ENCODE data around the gene XXYLT1. TPM values are rescaled to one million over a fixed set of nuclear protein-coding genes. Genes with fewer than 3 reads are reported as not detected.

The XXYLT1 gene
- polyA plus RNA-seq, 1 donor (not counting 4 experiments of a cell fraction or from before 2014, with no cell fraction given), result 11.1 TPM

DNA sequence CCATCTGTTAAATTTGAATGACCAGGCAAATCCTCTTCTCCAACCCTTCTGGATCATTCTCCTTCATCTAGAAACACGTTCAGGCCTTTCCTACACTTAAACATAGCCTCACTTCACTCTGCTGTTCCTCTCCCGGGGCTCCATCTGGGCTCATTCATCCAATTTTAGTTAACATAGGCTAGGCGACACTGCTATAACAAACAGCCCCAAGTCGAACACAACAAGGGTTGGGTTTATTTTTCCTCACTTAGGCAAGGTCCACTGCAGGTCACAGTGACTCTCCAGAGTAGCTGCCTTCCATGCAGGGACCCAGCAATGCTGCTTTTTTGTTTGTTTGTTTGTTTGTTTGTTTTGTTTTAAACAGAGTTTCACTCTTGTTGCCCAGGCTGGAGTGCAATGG, 250.8 kb downstream of the XXYLT1 start:
- dilution Hi-C loops (cut with MboI; ENCODE audit: extremely low pct_ligation_motif_present, low sequenced_read_pairs), result no loop called here

DNA sequence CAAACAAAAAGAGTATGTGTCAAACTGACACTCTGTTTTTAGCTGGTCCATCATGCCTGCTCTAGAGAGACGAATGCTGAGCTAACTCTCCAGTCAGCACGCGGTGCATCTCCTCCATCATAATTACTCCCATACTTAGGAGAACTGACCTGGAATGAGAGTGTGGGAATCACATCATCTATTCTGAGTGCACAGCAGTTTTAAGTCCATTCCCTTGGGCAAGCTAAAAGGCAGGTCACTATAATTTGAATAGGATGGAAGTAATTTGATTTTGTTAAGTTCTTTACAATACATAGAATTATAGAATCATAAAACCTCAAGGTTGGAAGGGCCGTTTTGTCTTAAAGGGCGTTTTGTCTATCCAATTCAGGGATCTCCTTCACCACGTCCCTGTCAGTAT, 251.6 kb downstream of the XXYLT1 start:
- dilution Hi-C loops (cut with MboI; ENCODE audit: extremely low pct_ligation_motif_present, low sequenced_read_pairs), result no loop called here
- Histone ChIP-seq H3K27ac (ENCODE audit: control insufficient read depth, insufficient read depth, low read length) (no peak overlapping the region), H3K4me2 (ENCODE audit: control insufficient read depth, extremely low read depth, insufficient read depth, low read depth, low read length) (no peak overlapping the region), H3K9me1 (ENCODE audit: control insufficient read depth, extremely low read depth, insufficient read depth, low read length) (no peaks in the 10 kb centered on the region), H3K27me3 (ENCODE audit: control insufficient read depth, extremely low read depth, insufficient read depth, low read length) (peaks cover 17% of the 10 kb centered on the region), H3K4me3 (ENCODE audit: control insufficient read depth in 2 of 3, extremely low read depth in 1 of 3, insufficient read depth in 2 of 3, low read depth in 1 of 3, low read length in 3 of 3) (no peak overlapping the region), H3K9ac (ENCODE audit: control insufficient read depth, extremely low read depth, insufficient read depth, low read length) (no peak overlapping the region), H3K36me3 (ENCODE audit: control insufficient read depth in 2 of 2, extremely low read depth in 1 of 2, insufficient read depth in 2 of 2, low read length in 2 of 2) (no peaks in the 10 kb centered on the region), H3K9me3 (ENCODE audit: control insufficient read depth, low read depth, low read length) (no peaks in the 10 kb centered on the region), H4K20me1 (ENCODE audit: control insufficient read depth, extremely low read depth, insufficient read depth, low read length) (no peaks in the 10 kb centered on the region), H3K4me1 (ENCODE audit: control insufficient read depth, extremely low read depth, insufficient read depth, low read length) (peaks cover 5% of the 10 kb centered on the region), H2AFZ (ENCODE audit: control insufficient read depth, low read length) (no peak overlapping the region), H3K79me2 (ENCODE audit: control insufficient read depth, insufficient read depth, low read length) (no peaks in the 10 kb centered on the region)
- FAIRE-seq (no peak), DNase-seq (ENCODE audit: low read depth, low spot score) (no peak)
- no peak for TF ChIP-seq EZH2 (IDR thresholded peaks at IDR 0.05; ENCODE audit: low read length)
- TF ChIP-seq, protein P1, sequence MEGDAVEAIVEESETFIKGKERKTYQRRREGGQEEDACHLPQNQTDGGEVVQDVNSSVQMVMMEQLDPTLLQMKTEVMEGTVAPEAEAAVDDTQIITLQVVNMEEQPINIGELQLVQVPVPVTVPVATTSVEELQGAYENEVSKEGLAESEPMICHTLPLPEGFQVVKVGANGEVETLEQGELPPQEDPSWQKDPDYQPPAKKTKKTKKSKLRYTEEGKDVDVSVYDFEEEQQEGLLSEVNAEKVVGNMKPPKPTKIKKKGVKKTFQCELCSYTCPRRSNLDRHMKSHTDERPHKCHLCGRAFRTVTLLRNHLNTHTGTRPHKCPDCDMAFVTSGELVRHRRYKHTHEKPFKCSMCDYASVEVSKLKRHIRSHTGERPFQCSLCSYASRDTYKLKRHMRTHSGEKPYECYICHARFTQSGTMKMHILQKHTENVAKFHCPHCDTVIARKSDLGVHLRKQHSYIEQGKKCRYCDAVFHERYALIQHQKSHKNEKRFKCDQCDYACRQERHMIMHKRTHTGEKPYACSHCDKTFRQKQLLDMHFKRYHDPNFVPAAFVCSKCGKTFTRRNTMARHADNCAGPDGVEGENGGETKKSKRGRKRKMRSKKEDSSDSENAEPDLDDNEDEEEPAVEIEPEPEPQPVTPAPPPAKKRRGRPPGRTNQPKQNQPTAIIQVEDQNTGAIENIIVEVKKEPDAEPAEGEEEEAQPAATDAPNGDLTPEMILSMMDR (optimal IDR thresholded peaks at IDR 0.05 in 1 of 3, IDR thresholded peaks at IDR 0.05 in 1 of 3, conservative IDR thresholded peaks at IDR 0.05 in 1 of 3; ENCODE audit: extremely low read depth in 1 of 3, insufficient read depth in 2 of 3, low read length in 3 of 3), result no peak

More for the DNA sequence above, 250.8 kb downstream of the XXYLT1 start:
- DNase-seq (ENCODE audit: low read depth, low spot score) (no peak), FAIRE-seq (no peak)
- Histone ChIP-seq H3K4me3 (ENCODE audit: control insufficient read depth in 2 of 3, extremely low read depth in 1 of 3, insufficient read depth in 2 of 3, low read depth in 1 of 3, low read length in 3 of 3) (no peak overlapping the region), H2AFZ (ENCODE audit: control insufficient read depth, low read length) (no peak overlapping the region), H3K9me1 (ENCODE audit: control insufficient read depth, extremely low read depth, insufficient read depth, low read length) (no peaks in the 10 kb centered on the region), H3K4me2 (ENCODE audit: control insufficient read depth, extremely low read depth, insufficient read depth, low read depth, low read length) (no peak overlapping the region), H3K79me2 (ENCODE audit: control insufficient read depth, insufficient read depth, low read length) (no peaks in the 10 kb centered on the region), H3K27ac (ENCODE audit: control insufficient read depth, insufficient read depth, low read length) (no peak overlapping the region), H3K9ac (ENCODE audit: control insufficient read depth, extremely low read depth, insufficient read depth, low read length) (no peak overlapping the region), H3K4me1 (ENCODE audit: control insufficient read depth, extremely low read depth, insufficient read depth, low read length) (peaks cover 5% of the 10 kb centered on the region), H4K20me1 (ENCODE audit: control insufficient read depth, extremely low read depth, insufficient read depth, low read length) (no peaks in the 10 kb centered on the region), H3K36me3 (ENCODE audit: control insufficient read depth in 2 of 2, extremely low read depth in 1 of 2, insufficient read depth in 2 of 2, low read length in 2 of 2) (no peaks in the 10 kb centered on the region), H3K9me3 (ENCODE audit: control insufficient read depth, low read depth, low read length) (no peaks in the 10 kb centered on the region), H3K27me3 (ENCODE audit: control insufficient read depth, extremely low read depth, insufficient read depth, low read length) (peaks cover 17% of the 10 kb centered on the region)
- TF ChIP-seq EZH2 (IDR thresholded peaks at IDR 0.05; ENCODE audit: low read length), result no peak
- TF ChIP-seq, protein P1 (optimal IDR thresholded peaks at IDR 0.05 in 1 of 3, IDR thresholded peaks at IDR 0.05 in 1 of 3, conservative IDR thresholded peaks at IDR 0.05 in 1 of 3; ENCODE audit: extremely low read depth in 1 of 3, insufficient read depth in 2 of 3, low read length in 3 of 3), result no peak

Small RNA genes lying within 50 kb of the gene (small RNA-seq; reads per million reads assigned to genes)
- 0 to 0.33 (median 0) reads per million in 3 experiments for gene MIR3137 (ENCODE audit: insufficient read length in 3 of 3, low read depth in 3 of 3, low replicate concordance in 1 of 3)
- 0 reads per million in 3 experiments for gene RN7SL36P (ENCODE audit: insufficient read length in 3 of 3, low read depth in 3 of 3, low replicate concordance in 1 of 3)
- 0 to 0.33 (median 0) reads per million in 3 experiments for gene RNU6-25P (ENCODE audit: insufficient read length in 3 of 3, low read depth in 3 of 3, low replicate concordance in 1 of 3)

Other genes with a start within 250 kb of the XXYLT1 start
- 15.1 to 23.5 TPM (median 15.7 TPM) in 3 replicates for gene ACAP2, start 171.9 kb upstream of the XXYLT1 start, polyA plus RNA-seq